ENCODE measurements around the gene AASS. TPM values are rescaled to one million over a fixed set of nuclear protein-coding genes. Genes with fewer than 3 reads are reported as not detected.
A peak's percentile ranks its signal among the peaks of the same experiment; 100 is the strongest.

AASS gene
- total and polyA plus RNA-seq, 10 donors, result 1.7 to 25.3 (median 12.0) TPM

DNA sequence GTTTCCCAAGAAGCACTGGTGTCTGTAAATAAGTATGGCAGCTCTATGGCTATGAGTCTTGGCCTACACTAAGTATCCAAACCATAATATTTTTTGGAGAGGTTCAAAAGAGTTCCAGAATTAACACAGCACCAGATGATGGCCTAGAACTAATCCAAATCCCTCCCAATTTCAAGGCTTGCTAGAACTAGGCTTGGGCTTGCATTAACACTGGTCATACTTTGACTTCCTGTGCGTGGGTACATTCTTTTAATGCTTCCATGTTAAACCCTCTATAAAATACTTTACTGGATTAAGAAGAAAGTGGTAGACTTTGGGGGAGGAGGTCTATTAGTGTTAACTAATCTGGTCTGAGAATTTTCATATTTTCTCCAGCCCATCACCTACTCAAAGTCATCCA lies 3.1 kb downstream of the AASS start:
- WGBS, 5 donors, result 79 to 100% (median 90%) methylated on average over 1 of the region's 1 CpG
- no peaks in the 10 kb centered on the region for H3K9me3 ChIP-seq
- TF ChIP-seq POLR2A (IDR thresholded peaks at IDR 0.05), result no peak
- TF ChIP-seq, protein P1, sequence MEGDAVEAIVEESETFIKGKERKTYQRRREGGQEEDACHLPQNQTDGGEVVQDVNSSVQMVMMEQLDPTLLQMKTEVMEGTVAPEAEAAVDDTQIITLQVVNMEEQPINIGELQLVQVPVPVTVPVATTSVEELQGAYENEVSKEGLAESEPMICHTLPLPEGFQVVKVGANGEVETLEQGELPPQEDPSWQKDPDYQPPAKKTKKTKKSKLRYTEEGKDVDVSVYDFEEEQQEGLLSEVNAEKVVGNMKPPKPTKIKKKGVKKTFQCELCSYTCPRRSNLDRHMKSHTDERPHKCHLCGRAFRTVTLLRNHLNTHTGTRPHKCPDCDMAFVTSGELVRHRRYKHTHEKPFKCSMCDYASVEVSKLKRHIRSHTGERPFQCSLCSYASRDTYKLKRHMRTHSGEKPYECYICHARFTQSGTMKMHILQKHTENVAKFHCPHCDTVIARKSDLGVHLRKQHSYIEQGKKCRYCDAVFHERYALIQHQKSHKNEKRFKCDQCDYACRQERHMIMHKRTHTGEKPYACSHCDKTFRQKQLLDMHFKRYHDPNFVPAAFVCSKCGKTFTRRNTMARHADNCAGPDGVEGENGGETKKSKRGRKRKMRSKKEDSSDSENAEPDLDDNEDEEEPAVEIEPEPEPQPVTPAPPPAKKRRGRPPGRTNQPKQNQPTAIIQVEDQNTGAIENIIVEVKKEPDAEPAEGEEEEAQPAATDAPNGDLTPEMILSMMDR (IDR thresholded peaks at IDR 0.05 in 8 of 11, conservative IDR thresholded peaks at IDR 0.05 in 3 of 11), result no peak
- no peak for TF ChIP-seq POLR2AphosphoS5 (IDR thresholded peaks at IDR 0.05)
- H3K4me3 ChIP-seq, result no peak overlapping the region
- intact Hi-C loops (cut with DNase I; ENCODE audit: low total_unique reads), result no loop called here
- peaks cover 0 to 43% (median 20%) of the 10 kb centered on the region in 6 donors for H3K4me1 ChIP-seq
- DNase-seq, result no peak
- H3K36me3 ChIP-seq, result no peaks in the 10 kb centered on the region
- peaks cover 0 to 21% (median 0%) of the 10 kb centered on the region in 7 donors for H3K27me3 ChIP-seq (replicated peaks in 1 of 7)
- H3K27ac ChIP-seq, result no peak overlapping the region

GRCh38 chr7:122137251-122138077 lies 6.6 kb downstream of the AASS start:
- H3K4me1 ChIP-seq, result peaks cover 0 to 25% (median 10%) of the 10 kb centered on the region in 6 donors
- H3K9me3 ChIP-seq, result no peaks in the 10 kb centered on the region
- no peak for DNase-seq
- peak overlapping the region in 3 of 8 donors; percentile 5 to 48 (median 31) for H3K27ac ChIP-seq
- H3K36me3 ChIP-seq, result no peaks in the 10 kb centered on the region
- H3K27me3 ChIP-seq (replicated peaks in 1 of 7), result no peaks in the 10 kb centered on the region
- intact Hi-C loops (cut with DNase I; ENCODE audit: low total_unique reads), result no loop called here
- WGBS, 5 donors, result 13 to 29% (median 19%) methylated on average over 5 of the region's 5 CpGs
- TF ChIP-seq POLR2A (IDR thresholded peaks at IDR 0.05), result no peak
- no peak for TF ChIP-seq POLR2AphosphoS5 (IDR thresholded peaks at IDR 0.05)
- TF ChIP-seq, protein P1 (IDR thresholded peaks at IDR 0.05 in 8 of 11, conservative IDR thresholded peaks at IDR 0.05 in 3 of 11), result no peak
- peak overlapping the region in 7 of 8 donors; percentile 15 to 57 (median 24) for H3K4me3 ChIP-seq

DNA sequence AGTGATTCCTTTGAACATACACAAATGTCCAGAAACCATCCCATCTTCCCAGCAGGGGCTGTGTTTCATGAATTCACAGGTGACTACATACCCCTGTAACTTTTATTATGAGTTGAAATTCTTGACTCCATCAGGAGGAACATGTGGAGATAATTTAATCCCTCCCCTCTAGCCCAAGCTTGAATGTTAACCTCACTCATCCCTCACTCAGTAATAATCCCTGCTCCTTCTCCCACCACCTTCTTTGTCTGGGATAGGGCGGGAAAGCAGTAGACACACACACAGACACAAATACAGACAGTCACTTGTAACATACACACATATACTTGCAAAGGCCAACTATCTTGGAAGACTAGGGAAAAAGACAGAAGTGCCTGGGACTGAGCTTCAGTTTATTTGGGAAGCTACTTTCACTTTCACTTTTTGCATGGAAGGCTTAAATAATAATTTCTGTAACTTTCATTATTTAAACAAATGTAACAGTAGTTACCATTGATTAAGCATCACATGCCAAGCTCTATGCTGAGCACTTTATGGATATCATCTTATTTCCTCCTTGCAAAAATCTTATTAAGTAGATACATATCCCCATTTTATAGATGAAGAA lies 7.3 kb downstream of the AASS start:
- Histone ChIP-seq H3K27me3 (replicated peaks in 1 of 7) (no peaks in the 10 kb centered on the region), H3K4me3 (peak overlapping the region in 7 of 8 donors; percentile 15 to 57 (median 24)), H3K36me3 (no peaks in the 10 kb centered on the region), H3K27ac (peak overlapping the region in 3 of 8 donors; percentile 5 to 48 (median 31)), H3K4me1 (peaks cover 0 to 22% (median 10%) of the 10 kb centered on the region in 6 donors), H3K9me3 (no peaks in the 10 kb centered on the region)
- WGBS, 5 donors, result 53 to 92% (median 76%) methylated on average over 1 of the region's 1 CpG
- TF ChIP-seq POLR2A (IDR thresholded peaks at IDR 0.05), result no peak
- TF ChIP-seq, protein P1 (IDR thresholded peaks at IDR 0.05 in 8 of 11, conservative IDR thresholded peaks at IDR 0.05 in 3 of 11), result no peak
- no peak for TF ChIP-seq POLR2AphosphoS5 (IDR thresholded peaks at IDR 0.05)
- DNase-seq, result no peak
- intact Hi-C loops (cut with DNase I; ENCODE audit: low total_unique reads), result no loop called here

DNA sequence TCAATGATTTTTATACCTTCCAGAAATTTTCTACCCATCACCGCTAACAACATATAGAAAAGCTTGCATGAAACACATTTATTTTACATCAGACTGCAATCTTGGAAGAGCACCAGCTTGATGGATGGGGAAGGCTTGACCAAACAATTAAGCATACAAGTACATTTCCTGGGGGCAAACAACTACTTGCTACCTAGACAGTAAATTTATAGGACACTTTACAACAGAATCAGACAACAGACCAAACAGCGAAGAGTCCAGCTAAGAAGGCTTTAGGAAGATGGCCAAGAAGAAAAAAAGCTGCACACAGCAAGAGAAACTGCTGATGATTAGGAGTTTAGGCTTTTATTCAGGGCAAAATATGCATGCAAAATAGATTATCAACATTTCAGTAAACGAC lies 8.0 kb downstream of the AASS start:
- Histone ChIP-seq H3K4me1 (peaks cover 0 to 22% (median 10%) of the 10 kb centered on the region in 6 donors), H3K27me3 (replicated peaks in 1 of 7) (no peaks in the 10 kb centered on the region), H3K9me3 (no peaks in the 10 kb centered on the region), H3K4me3 (no peak overlapping the region), H3K36me3 (no peaks in the 10 kb centered on the region), H3K27ac (peak overlapping the region in 2 of 8 donors; percentile 31 to 48)
- WGBS, 5 donors, result 53 to 84% (median 68%) methylated on average over 3 of the region's 3 CpGs
- DNase-seq, result no peak
- TF ChIP-seq, protein P1 (IDR thresholded peaks at IDR 0.05 in 8 of 11, conservative IDR thresholded peaks at IDR 0.05 in 3 of 11), result no peak
- no peak for TF ChIP-seq POLR2A (IDR thresholded peaks at IDR 0.05)
- no peak for TF ChIP-seq POLR2AphosphoS5 (IDR thresholded peaks at IDR 0.05)
- intact Hi-C loops (cut with DNase I; ENCODE audit: low total_unique reads), result no loop called here
